CD4-positive, alpha-beta memory T cell (primary cell): ENCODE results near the gene AGTRAP. TPM values are rescaled to one million over a fixed set of nuclear protein-coding genes. Genes with fewer than 3 reads are reported as not detected.

Experiments
- CTCF ChIA-PET: fragments of 350-600 bp; sonication (Branson Sonifier 250); formaldehyde crosslinking; loops from one replicate; lab custom pipeline; 2021; ENCODE audit warnings: inconsistent platforms; ENCODE audit not compliant: partially characterized antibody; lab: Charles Lee
- POLR2A ChIA-PET: fragments of 350-600 bp; sonication (Branson Sonifier 250); formaldehyde crosslinking; loops from one replicate; lab custom pipeline; 2021; ENCODE audit not compliant: partially characterized antibody; lab: Charles Lee
- DNase-seq, 5 donors: peaks; one replicate each; pipeline versions ENCODE4 v3.0.0 to v3.0.0-alpha.2; 2020 to 2022; ENCODE audit warnings: mixed read lengths in 1 of 5
- H3K27ac ChIP-seq: one replicate; pipeline ENCODE4 v1.7.0; 2013; ENCODE audit warnings: low read depth, low read length
- H3K27me3 ChIP-seq: 2 replicates; pipeline ENCODE4 v1.7.0; 2013; ENCODE audit warnings: mild to moderate bottlenecking, low read length, moderate library complexity; ENCODE audit not compliant: insufficient read depth
- H3K36me3 ChIP-seq: 2 replicates; pipeline ENCODE4 v1.7.0; 2013; ENCODE audit warnings: mild to moderate bottlenecking, low read length, moderate library complexity; ENCODE audit not compliant: insufficient read depth
- H3K4me1 ChIP-seq: 2 replicates; pipeline ENCODE4 v1.7.0; 2013; ENCODE audit warnings: mild to moderate bottlenecking, low read length, moderate library complexity; ENCODE audit not compliant: insufficient read depth
- H3K4me3 ChIP-seq, 2 donors: one replicate each; pipeline ENCODE4 v1.7.0; 2013; ENCODE audit warnings: low read length in 2 of 2, mild to moderate bottlenecking in 1 of 2
- H3K9me3 ChIP-seq, 2 donors: one replicate each; pipeline ENCODE4 v1.7.0; 2013; ENCODE audit warnings: low read length in 2 of 2, control low read depth in 1 of 2; ENCODE audit not compliant: control insufficient read depth in 1 of 2
- H3K27ac Mint-ChIP-seq, 7 donors: one replicate each; pipeline ENCODE4 v1.8.0; 2020 to 2021; ENCODE audit warnings: mixed read lengths in 7 of 7, mild to moderate bottlenecking in 6 of 7, inconsistent platforms in 3 of 7, moderate library complexity in 3 of 7
- H3K27me3 Mint-ChIP-seq, 2 donors: one replicate each; pipeline ENCODE4 v1.8.0; 2020 to 2021; ENCODE audit warnings: mixed read lengths in 2 of 2
- H3K36me3 Mint-ChIP-seq, 2 donors: one replicate each; pipeline ENCODE4 v1.8.0; 2020 to 2021; ENCODE audit warnings: mixed read lengths in 2 of 2, inconsistent platforms in 1 of 2, mild to moderate bottlenecking in 1 of 2
- H3K4me1 Mint-ChIP-seq, 4 donors: one replicate each; pipeline ENCODE4 v1.8.0; 2020 to 2021; ENCODE audit warnings: mixed read lengths in 4 of 4, mild to moderate bottlenecking in 1 of 4
- H3K4me3 Mint-ChIP-seq, 8 donors: one replicate each; pipeline ENCODE4 v1.8.0; 2020 to 2021; ENCODE audit warnings: mixed read lengths in 8 of 8, mild to moderate bottlenecking in 7 of 8, moderate library complexity in 6 of 8, inconsistent platforms in 3 of 8
- H3K9me3 Mint-ChIP-seq, 8 donors: one replicate each; pipeline ENCODE4 v1.8.0; 2020 to 2021; ENCODE audit warnings: mixed read lengths in 8 of 8, mild to moderate bottlenecking in 5 of 8, inconsistent platforms in 3 of 8, moderate library complexity in 1 of 8
- intact Hi-C: fragments of 100-400 bp; cut with micrococcal nuclease; formaldehyde crosslinking; loops from one replicate; pipeline ENCODE4 v1.15.1; 2023
- polyA plus RNA-seq, 2 donors: library from polyadenylated mRNA; unstranded; fragments of 300-500 nt; fragmentation: Illumina TruSeq; gene quantifications; one replicate each; pipeline ENCODE4 v1.2.3, GENCODE V29; 2021
- total RNA-seq, 2 experiments: library from RNA; stranded (reverse); gene quantifications; one replicate each; pipeline ENCODE4 v1.2.3, GENCODE V29; 2021

The AGTRAP gene
- total and polyA plus RNA-seq, 4 experiments from 2014 or later, result 19.0 to 76.9 (median 37.5) TPM

DNA sequence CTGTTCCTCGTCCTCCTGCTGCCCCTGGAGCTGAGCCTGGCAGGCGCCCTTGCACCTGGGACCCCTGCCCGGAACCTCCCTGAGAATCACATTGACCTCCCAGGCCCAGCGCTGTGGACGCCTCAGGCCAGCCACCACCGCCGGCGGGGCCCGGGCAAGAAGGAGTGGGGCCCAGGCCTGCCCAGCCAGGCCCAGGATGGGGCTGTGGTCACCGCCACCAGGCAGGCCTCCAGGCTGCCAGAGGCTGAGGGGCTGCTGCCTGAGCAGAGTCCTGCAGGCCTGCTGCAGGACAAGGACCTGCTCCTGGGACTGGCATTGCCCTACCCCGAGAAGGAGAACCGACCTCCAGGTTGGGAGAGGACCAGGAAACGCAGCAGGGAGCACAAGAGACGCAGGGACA lies 29.6 kb upstream of the AGTRAP start:
- no peak overlapping the region for H3K27ac ChIP-seq
- H3K27ac Mint-ChIP-seq, result no peak overlapping the region
- no peak overlapping the region for H3K4me3 ChIP-seq
- H3K4me1 Mint-ChIP-seq, result no peaks in the 10 kb centered on the region
- DNase-seq, result no peak
- peaks cover 15 to 17% of the 10 kb centered on the region in 2 donors for H3K27me3 Mint-ChIP-seq
- H3K27me3 ChIP-seq, result peaks cover 3% of the 10 kb centered on the region
- H3K36me3 Mint-ChIP-seq, result no peaks in the 10 kb centered on the region
- no peaks in the 10 kb centered on the region for H3K36me3 ChIP-seq
- no peaks in the 10 kb centered on the region for H3K9me3 ChIP-seq
- ChIA-PET POLR2A (no interaction called here), CTCF (no interaction called here)
- H3K4me1 ChIP-seq, result no peaks in the 10 kb centered on the region
- intact Hi-C loops, result no loop called here
- H3K4me3 Mint-ChIP-seq, result no peak overlapping the region
- H3K9me3 Mint-ChIP-seq, result no peaks in the 10 kb centered on the region

DNA sequence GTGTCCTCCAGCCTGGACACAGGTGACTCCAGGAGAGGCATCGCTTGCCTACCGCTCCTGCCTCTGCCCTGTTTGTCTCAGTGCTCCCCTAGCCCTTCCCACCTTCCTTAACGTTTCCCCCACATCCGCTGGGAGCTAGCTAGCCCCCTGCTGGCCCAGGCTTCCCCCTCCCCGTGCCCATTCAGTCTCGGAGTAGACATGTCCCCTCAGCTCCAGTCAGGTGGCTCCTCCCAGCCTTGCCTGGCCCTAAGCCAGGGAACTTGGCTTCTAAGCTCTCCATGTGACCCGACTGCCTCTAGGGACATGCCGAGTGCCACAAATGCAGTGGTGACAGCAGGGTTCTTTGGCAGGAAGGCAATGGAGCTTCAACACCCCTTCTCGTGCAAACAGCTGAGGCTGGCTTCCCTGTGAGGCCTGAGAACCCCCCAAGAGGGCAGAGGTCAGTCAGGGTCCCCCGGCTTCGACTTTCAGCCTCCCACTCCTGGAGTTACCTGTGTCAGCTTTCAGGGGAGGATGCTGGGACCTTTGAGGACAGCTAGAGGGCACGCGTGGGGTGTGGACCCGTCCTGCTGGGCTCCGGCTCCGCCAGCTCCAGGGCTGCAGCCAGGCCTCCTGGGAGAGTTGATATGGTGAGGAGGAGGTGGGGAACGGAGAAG lies 28.2 kb upstream of the AGTRAP start:
- Histone ChIP-seq H3K27ac (no peak overlapping the region), H3K36me3 (no peaks in the 10 kb centered on the region), H3K4me3 (no peak overlapping the region), H3K9me3 (no peaks in the 10 kb centered on the region), H3K27me3 (peaks cover 3% of the 10 kb centered on the region), H3K4me1 (no peaks in the 10 kb centered on the region)
- Mint-ChIP-seq H3K27me3 (peaks cover 15 to 17% of the 10 kb centered on the region in 2 donors), H3K9me3 (no peaks in the 10 kb centered on the region), H3K27ac (no peak overlapping the region), H3K36me3 (no peaks in the 10 kb centered on the region), H3K4me1 (no peaks in the 10 kb centered on the region), H3K4me3 (no peak overlapping the region)
- no peak for DNase-seq
- ChIA-PET CTCF (interaction anchor here (2.0 to 3.2 kb wide), 2 partner anchors 9 to 12 kb away, joined by 5 to 16 read pairs; no protein-coding TSS in a partner anchor), POLR2A (interaction anchor here (1.2 kb wide), 1 partner anchor 57 kb away, joined by 3 read pairs; no protein-coding TSS in a partner anchor)
- intact Hi-C loops, result no loop called here

DNA sequence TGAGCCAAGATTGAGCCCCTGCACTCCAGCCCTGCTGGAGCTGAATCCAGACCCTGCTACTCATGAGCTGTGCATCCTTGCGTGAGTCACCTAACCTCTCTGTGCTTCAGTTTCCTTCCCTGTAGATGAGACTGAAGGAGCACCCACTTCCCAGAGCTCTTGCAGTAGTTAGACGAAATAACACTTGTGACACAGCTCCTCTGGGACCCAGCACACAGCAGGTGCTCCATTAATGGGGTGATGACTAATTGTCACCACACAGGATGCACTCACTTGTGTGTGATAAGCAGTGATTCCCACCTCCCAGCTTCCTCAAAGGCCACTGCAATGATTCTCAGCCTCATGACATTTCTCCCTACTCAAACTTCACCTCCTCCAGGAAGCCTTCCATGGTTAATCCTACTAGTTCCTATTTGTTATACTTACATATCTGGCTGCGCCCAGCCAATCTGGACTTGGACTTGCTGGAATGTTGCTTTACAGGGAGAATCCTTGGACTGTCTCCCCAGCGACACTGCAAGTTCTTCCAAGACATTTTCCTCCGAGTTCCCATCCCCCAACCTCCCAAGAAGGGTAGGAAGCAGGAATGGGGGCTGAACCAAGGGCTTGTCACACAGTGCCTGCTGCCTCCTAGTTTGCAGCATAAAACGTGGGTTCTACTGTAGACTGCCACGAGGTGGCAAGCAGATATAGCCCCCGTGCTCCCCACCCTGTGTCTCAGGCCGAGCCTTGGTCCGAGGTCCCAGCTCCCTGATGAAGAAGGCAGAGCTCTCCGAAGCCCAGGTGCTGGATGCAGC lies 27.2 kb upstream of the AGTRAP start:
- POLR2A ChIA-PET, result no interaction called here
- Histone ChIP-seq H3K36me3 (no peaks in the 10 kb centered on the region), H3K27ac (no peak overlapping the region), H3K9me3 (no peaks in the 10 kb centered on the region), H3K27me3 (peaks cover 3% of the 10 kb centered on the region), H3K4me1 (no peaks in the 10 kb centered on the region), H3K4me3 (no peak overlapping the region)
- intact Hi-C loops, result no loop called here
- Mint-ChIP-seq H3K4me3 (no peak overlapping the region), H3K36me3 (no peaks in the 10 kb centered on the region), H3K27ac (no peak overlapping the region), H3K27me3 (peaks cover 9 to 16% of the 10 kb centered on the region in 2 donors), H3K4me1 (no peaks in the 10 kb centered on the region), H3K9me3 (no peaks in the 10 kb centered on the region)
- CTCF ChIA-PET, result interaction anchor here (1.1 to 3.2 kb wide), 4 partner anchors 10 to 671 kb away, joined by 3 to 16 read pairs (median 4); no protein-coding TSS in a partner anchor
- no peak for DNase-seq

DNA sequence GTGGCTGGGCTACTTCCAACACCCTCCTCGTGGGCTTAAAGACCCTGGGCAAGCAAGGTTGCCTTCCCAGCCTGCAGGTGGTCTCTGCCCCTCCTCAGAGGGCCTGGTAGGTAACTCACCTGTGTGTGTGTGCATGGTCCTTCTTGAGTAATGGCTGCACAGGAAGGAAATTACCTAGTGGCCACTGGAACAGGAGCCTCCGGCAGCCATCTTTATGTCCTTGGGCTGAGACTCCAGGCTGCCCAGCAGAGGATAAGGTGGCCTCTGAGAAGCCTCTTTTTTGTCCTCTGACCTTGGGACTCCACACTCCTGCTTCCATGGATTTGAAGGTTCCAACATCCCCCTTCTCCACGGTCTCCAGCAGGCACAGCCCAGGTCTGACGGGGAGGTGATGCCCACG lies 24.4 kb upstream of the AGTRAP start:
- Histone ChIP-seq H3K27ac (no peak overlapping the region), H3K4me3 (no peak overlapping the region), H3K4me1 (no peaks in the 10 kb centered on the region), H3K9me3 (no peaks in the 10 kb centered on the region), H3K36me3 (no peaks in the 10 kb centered on the region), H3K27me3 (peaks cover 3% of the 10 kb centered on the region)
- no peaks in the 10 kb centered on the region for H3K9me3 Mint-ChIP-seq
- ChIA-PET CTCF (interaction anchor here (0.8 to 1.6 kb wide), 12 partner anchors 8 to 66 kb away, joined by 3 to 7 read pairs (median 3); partner anchors contain the start of genes FBXO2 and FBXO6), POLR2A (interaction anchor here (1.0 kb wide), 2 partner anchors 8 to 48 kb away, joined by 4 read pairs; partner anchors contain the start of gene FBXO6)
- H3K27ac Mint-ChIP-seq, result no peak overlapping the region
- intact Hi-C loops, result no loop called here
- peaks cover 4 to 8% of the 10 kb centered on the region in 2 donors for H3K27me3 Mint-ChIP-seq
- H3K4me1 Mint-ChIP-seq, result no peaks in the 10 kb centered on the region
- H3K4me3 Mint-ChIP-seq, result no peak overlapping the region
- DNase-seq, result no peak
- no peaks in the 10 kb centered on the region for H3K36me3 Mint-ChIP-seq

GRCh38 chr1:11712285-11712684 lies 23.7 kb upstream of the AGTRAP start:
- ChIA-PET CTCF (no interaction called here), POLR2A (no interaction called here)
- DNase-seq, result no peak
- peaks cover 4 to 8% of the 10 kb centered on the region in 2 donors for H3K27me3 Mint-ChIP-seq
- no peak overlapping the region for H3K27ac ChIP-seq
- no peaks in the 10 kb centered on the region for H3K4me1 Mint-ChIP-seq
- no peaks in the 10 kb centered on the region for H3K36me3 ChIP-seq
- H3K4me1 ChIP-seq, result no peaks in the 10 kb centered on the region
- intact Hi-C loops, result no loop called here
- H3K36me3 Mint-ChIP-seq, result no peaks in the 10 kb centered on the region
- H3K4me3 ChIP-seq, result no peak overlapping the region
- no peak overlapping the region for H3K4me3 Mint-ChIP-seq
- H3K9me3 ChIP-seq, result no peaks in the 10 kb centered on the region
- no peaks in the 10 kb centered on the region for H3K9me3 Mint-ChIP-seq
- peaks cover 3% of the 10 kb centered on the region for H3K27me3 ChIP-seq
- no peak overlapping the region for H3K27ac Mint-ChIP-seq

GRCh38 chr1:11713095-11713494 lies 22.8 kb upstream of the AGTRAP start:
- no peak overlapping the region for H3K27ac ChIP-seq
- H3K9me3 ChIP-seq, result no peaks in the 10 kb centered on the region
- Mint-ChIP-seq H3K4me3 (no peak overlapping the region), H3K9me3 (no peaks in the 10 kb centered on the region), H3K36me3 (no peaks in the 10 kb centered on the region), H3K27ac (peak overlapping the region in 1 of 7 donors; percentile 12), H3K4me1 (no peaks in the 10 kb centered on the region), H3K27me3 (peaks cover 4 to 8% of the 10 kb centered on the region in 2 donors)
- no peak for DNase-seq
- intact Hi-C loops, result no loop called here
- H3K4me3 ChIP-seq, result no peak overlapping the region
- no peaks in the 10 kb centered on the region for H3K4me1 ChIP-seq
- peaks cover 3% of the 10 kb centered on the region for H3K27me3 ChIP-seq
- ChIA-PET CTCF (no interaction called here), POLR2A (no interaction called here)
- H3K36me3 ChIP-seq, result no peaks in the 10 kb centered on the region
